Heart right ventricle (tissue), 16 donors: Measurements from ENCODE around the gene MYO7B. TPM values are rescaled to one million over a fixed set of nuclear protein-coding genes. Genes with fewer than 3 reads are reported as not detected.

ENCODE experiments used
- ATAC-seq, 8 donors: fragments of 200-7000 bp; cut with Tn5 transposase; one replicate each; pipeline ENCODE4 v1.9.1; 2020; ENCODE audit warnings: mild to moderate bottlenecking in 8 of 8, moderate library complexity in 8 of 8, moderate number of reproducible peaks in 1 of 8
- DNase-seq, 2 donors: peaks; one replicate each; pipeline ENCODE4 v3.0.0-alpha.2; 2020
- H3K27ac ChIP-seq, 10 donors: fragments of 200-600 bp; sonication (generic) in 2 of 10; one replicate each; pipeline versions ENCODE4 v1.5.0 to v1.8.0; 2020 to 2022; ENCODE audit warnings: mild to moderate bottlenecking in 3 of 10
- H3K27me3 ChIP-seq, 7 donors: fragments of 200-600 bp; one replicate each; pipeline ENCODE4 v1.8.0; 2021 to 2022; ENCODE audit warnings: mild to moderate bottlenecking in 2 of 7
- H3K36me3 ChIP-seq, 9 donors: fragments of 200-600 bp; sonication (generic) in 1 of 9; one replicate each; pipeline versions ENCODE4 v1.5.0 to v1.8.0; 2020 to 2022; ENCODE audit warnings: mild to moderate bottlenecking in 2 of 9
- H3K4me1 ChIP-seq, 9 donors: fragments of 200-600 bp; sonication (generic) in 1 of 9; one replicate each; pipeline versions ENCODE4 v1.5.0 to v1.8.0; 2020 to 2022; ENCODE audit warnings: mild to moderate bottlenecking in 4 of 9
- H3K4me3 ChIP-seq, 10 donors: fragments of 200-600 bp; sonication (generic) in 2 of 10; one replicate each; pipeline versions ENCODE4 v1.5.0 to v1.8.0; 2020 to 2022; ENCODE audit warnings: mild to moderate bottlenecking in 7 of 10, moderate library complexity in 2 of 10
- H3K9me3 ChIP-seq, 11 donors: fragments of 200-600 bp in 10 of 11; sonication (generic) in 2 of 11; one replicate each; pipeline versions ENCODE4 v1.5.0 to v1.8.0; 2013 to 2022; ENCODE audit warnings: mild to moderate bottlenecking in 2 of 11, control low read depth in 1 of 11, moderate library complexity in 1 of 11
- CTCF ChIP-seq, 9 donors: fragments of 200-600 bp; sonication (generic) in 2 of 9; IDR thresholded peaks; one replicate each; pipeline versions ENCODE4 v1.5.0 to v1.8.0; 2021 to 2022; ENCODE audit warnings: antibody characterized with exemption in 9 of 9, mild to moderate bottlenecking in 5 of 9, moderate library complexity in 1 of 9
- WGBS, 2 donors: extraction: QIAGEN DNeasy Blood & Tissue Kit; methylation state at CpG; one replicate each; pipeline ENCODE4 v1.1.7; 2013; ENCODE audit warnings: inconsistent platforms in 1 of 2; 5-methylcytosine and 5-hydroxymethylcytosine counted together
- intact Hi-C, 10 donors: fragments of 100-400 bp; cut with DNase I; formaldehyde crosslinking; loops; one replicate each; pipeline versions ENCODE4 v1.11.1 to v1.14.2; 2022
- polyA plus RNA-seq, 2 donors: library from polyadenylated mRNA; stranded (reverse); fragments of 200-250 nt; gene quantifications; one replicate each; pipeline ENCODE4 v1.2.3, GENCODE V29; 2013
- total RNA-seq, 10 donors: library from RNA; stranded (reverse); fragmentation: NEBNext Ultra II Directional in 3 of 10; extraction: Animal tissue kit (Norgen Biotek cat#: 25700) in 3 of 10; gene quantifications; one replicate each; pipeline versions ENCODE4 v1.2.1 to v1.2.4, GENCODE V29; 2021 to 2023
- donor health status: Arrhythmogenic right ventricular cardiomyopathy.
- donor health status: ischemic (EF 13 %, LVEDD 7.1; RV severe dilation, severe dysfunction).
- donor health status: healthy with polysubstance abuse.
- donor health status: DM: no; HTN: yes; CAD: no.
- donor health status: DM: no; HTN: no; CAD: no.
- donor health status: ischemic (EF 25% LVEDD 6.9; RV normal size, moderate dysfunction).
- donor health status: ischemic (EF 25% LVEDD 5.7; RV mildly dilated, moderate dysfunction).
- donor health status: healthy.
- donor health status: DM: yes; HTN: yes; CAD: no.
- donor health status: Ischemic cardiomyopathy.
- donor health status: ischemic (EF 35%, LVEDD 5.7; RV mildly dilated, moderate dysfunction).
- donor health status: nonischemic (EF 11% LVEDD 7.7; RV severe dilation, severe dysfunction).
- donor health status: DM: yes; HTN: yes; CAD: no.
- donor health status: PGD.
- donor health status: ischemic (EF 29% LVEDD 5.4; RV normal size, mild dysfunction).
- donor health status: nonischemic (EF 23%, LVEDD 6.1; RV moderate dilation, normal function).

MYO7B gene
- total and polyA plus RNA-seq, 12 donors, result 0.42 to 2.3 (median 0.90) TPM

- DNase-seq (no peak), ATAC-seq (no peak)
- intact Hi-C loops, result no loop called here
- no peaks in the 10 kb centered on the region for H3K4me1 ChIP-seq
- WGBS, 2 donors, result 92 to 96% methylated on average over 1 of the region's 1 CpG
- H3K4me3 ChIP-seq, result no peak overlapping the region
- H3K9me3 ChIP-seq, result peaks cover 0 to 35% (median 11%) of the 10 kb centered on the region in 11 donors
- TF ChIP-seq CTCF (IDR thresholded peaks at IDR 0.05), result no peak
- no peaks in the 10 kb centered on the region for H3K36me3 ChIP-seq
- no peak overlapping the region for H3K27ac ChIP-seq
- H3K27me3 ChIP-seq, result no peaks in the 10 kb centered on the region
These were observed 75.1 kb downstream of the MYO7B start for GRCh38 chr2:127610561-127610960.

GRCh38 chr2:127611076-127611925, 75.8 kb downstream of the MYO7B start:
- Histone ChIP-seq H3K36me3 (no peaks in the 10 kb centered on the region), H3K4me3 (no peak overlapping the region), H3K27ac (no peak overlapping the region), H3K4me1 (no peaks in the 10 kb centered on the region), H3K9me3 (peaks cover 0 to 35% (median 11%) of the 10 kb centered on the region in 11 donors), H3K27me3 (no peaks in the 10 kb centered on the region)
- ATAC-seq, result no peak
- WGBS, 2 donors, result 87 to 91% methylated on average over 11 of the region's 11 CpGs
- TF ChIP-seq CTCF (IDR thresholded peaks at IDR 0.05), result no peak
- no peak for DNase-seq
- intact Hi-C loops, result no loop called here

GRCh38 chr2:127612111-127612822, 76.8 kb downstream of the MYO7B start:
- Histone ChIP-seq H3K9me3 (peaks cover 0 to 35% (median 11%) of the 10 kb centered on the region in 11 donors), H3K4me1 (no peaks in the 10 kb centered on the region), H3K4me3 (no peak overlapping the region), H3K27me3 (no peaks in the 10 kb centered on the region), H3K36me3 (no peaks in the 10 kb centered on the region), H3K27ac (no peak overlapping the region)
- 90 to 94% methylated on average over 13 of the region's 13 CpGs for WGBS, 2 donors
- DNase-seq, result no peak
- TF ChIP-seq CTCF (IDR thresholded peaks at IDR 0.05), result no peak
- intact Hi-C loops, result no loop called here
- ATAC-seq, result no peak

GRCh38 chr2:127614246-127614645, 78.8 kb downstream of the MYO7B start:
- no peak for DNase-seq
- ATAC-seq, result no peak
- no peak overlapping the region for H3K4me3 ChIP-seq
- no peaks in the 10 kb centered on the region for H3K27me3 ChIP-seq
- WGBS, 2 donors, result 91 to 93% methylated on average over 2 of the region's 2 CpGs
- intact Hi-C loops, result no loop called here
- no peaks in the 10 kb centered on the region for H3K4me1 ChIP-seq
- no peak overlapping the region for H3K27ac ChIP-seq
- H3K9me3 ChIP-seq, result peaks cover 0 to 35% (median 11%) of the 10 kb centered on the region in 11 donors
- H3K36me3 ChIP-seq, result no peaks in the 10 kb centered on the region
- TF ChIP-seq CTCF (IDR thresholded peaks at IDR 0.05), result no peak
